Measurements from ENCODE around the gene KIF14. TPM values are rescaled to one million over a fixed set of nuclear protein-coding genes. Genes with fewer than 3 reads are reported as not detected.

KIF14 gene
- total and polyA plus RNA-seq, 2 of the 8 experiments (the other 6 are each of a cell fraction or from before 2014, with no cell fraction given): 2.6 to 23.3 TPM

DNA sequence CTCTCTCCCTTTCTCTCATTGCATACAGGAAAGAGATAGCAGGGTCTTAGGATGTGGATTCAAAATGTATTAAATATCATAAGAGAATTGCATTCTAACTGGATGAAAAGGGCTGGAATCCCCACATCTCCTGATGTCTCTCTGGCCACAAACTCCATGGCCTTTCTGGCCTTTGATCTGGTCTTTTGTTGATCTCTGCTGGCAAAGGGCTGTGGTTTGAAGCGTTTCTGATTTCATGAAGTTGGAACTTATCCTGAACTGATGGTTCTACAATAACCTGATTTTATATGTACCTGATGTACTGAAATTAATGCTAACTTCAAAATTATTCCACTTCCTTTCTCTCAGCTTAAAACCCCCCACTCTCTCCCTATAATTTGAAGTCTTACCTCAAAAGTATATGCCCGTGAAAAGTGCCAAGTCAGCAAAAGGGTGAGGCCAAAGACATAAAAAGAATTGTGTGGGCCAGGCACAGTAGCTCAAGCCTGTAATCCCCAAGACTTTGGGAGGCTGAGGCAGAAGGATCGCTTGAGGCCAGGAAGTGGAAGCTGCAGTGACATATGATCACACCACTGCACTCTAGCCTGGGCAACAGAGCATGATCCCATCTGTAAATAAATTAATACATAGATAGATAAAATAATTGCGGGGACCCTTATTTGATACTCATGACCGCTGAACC, 6.4 kb upstream of the KIF14 start:
- Histone ChIP-seq H4K20me1 (replicated peaks in 1 of 2; ENCODE audit: control insufficient read depth in 1 of 2, insufficient read depth in 2 of 2, low read length in 2 of 2) (no peaks in the 10 kb centered on the region), H3K79me2 (ENCODE audit: control insufficient read depth in 1 of 2, insufficient read depth in 2 of 2, low read length in 2 of 2) (no peaks in the 10 kb centered on the region), H3K4me2 (ENCODE audit: insufficient read depth in 1 of 2, low read depth in 2 of 2, low read length in 2 of 2) (no peak overlapping the region), H3K18ac (ENCODE audit: extremely low read depth, low read length) (no peak overlapping the region), H2BK15ac (ENCODE audit: low read length) (no peak overlapping the region), H4K91ac (replicated peaks; ENCODE audit: insufficient read length, low read length) (no peak overlapping the region), H2BK12ac (ENCODE audit: low read depth, low read length) (no peak overlapping the region), H3K27me3 (replicated peaks in 1 of 4; ENCODE audit: control insufficient read depth in 3 of 4, extremely low read depth in 1 of 4, insufficient read depth in 3 of 4, low read length in 3 of 4) (no peaks in the 10 kb centered on the region), H3K4me3 (ENCODE audit: extremely low read depth in 1 of 4, insufficient read depth in 2 of 4, low read depth in 3 of 4, low read length in 4 of 4) (no peak overlapping the region), H2BK120ac (replicated peaks; ENCODE audit: low read depth, low read length) (no peak overlapping the region), H3K23ac (ENCODE audit: insufficient read length) (no peak overlapping the region), H2BK5ac (ENCODE audit: low read depth, low read length) (no peak overlapping the region), H3K36me3 (ENCODE audit: control insufficient read depth in 2 of 4, insufficient read depth in 4 of 4, low read length in 3 of 4) (no peaks in the 10 kb centered on the region), H3K79me1 (ENCODE audit: low read depth, low read length) (no peaks in the 10 kb centered on the region), H2BK20ac (ENCODE audit: low read length) (no peak overlapping the region), H3K9me3 (ENCODE audit: insufficient read depth in 2 of 2, low read depth in 1 of 2, low read length in 1 of 2) (no peaks in the 10 kb centered on the region), H3K9ac (replicated peaks in 1 of 4; ENCODE audit: extremely low read depth in 1 of 4, low read depth in 3 of 4, low read length in 3 of 4) (no peak overlapping the region), H2AFZ (ENCODE audit: low read length) (no peak overlapping the region), H3K23me2 (ENCODE audit: low read depth, low read length) (no peaks in the 10 kb centered on the region), H4K8ac (ENCODE audit: extremely low read depth, insufficient read depth, low read length) (no peak overlapping the region), H2AK5ac (ENCODE audit: low read depth, low read length) (no peak overlapping the region), H3K4me1 (replicated peaks in 1 of 4; ENCODE audit: control insufficient read depth in 3 of 4, insufficient read depth in 4 of 4, low read length in 3 of 4) (no peaks in the 10 kb centered on the region), H3K27ac (ENCODE audit: low read depth, low read length) (no peak overlapping the region), H3K14ac (ENCODE audit: insufficient read length) (no peak overlapping the region), H3K4ac (replicated peaks; ENCODE audit: insufficient read length, low read depth, low read length) (no peak overlapping the region), H3K56ac (replicated peaks; ENCODE audit: insufficient read length, low read depth, low read length) (no peak overlapping the region), H4K5ac (ENCODE audit: insufficient read length, low read depth, low read length) (no peak overlapping the region)
- no peak for FAIRE-seq
- no peak for TF ChIP-seq KDM5A (IDR thresholded peaks at IDR 0.05; ENCODE audit: low read length)
- TF ChIP-seq JUN (IDR thresholded peaks at IDR 0.05; ENCODE audit: low read depth, low read length): no peak
- no peak for TF ChIP-seq YY1 (IDR thresholded peaks at IDR 0.05; ENCODE audit: low read depth, low read length)
- TF ChIP-seq MAFK (IDR thresholded peaks at IDR 0.05; ENCODE audit: low read depth, low read length): peak; percentile 98
- no peak for TF ChIP-seq SIX5 (IDR thresholded peaks at IDR 0.05; ENCODE audit: low read depth, low read length)
- ChIA-PET POLR2A (ENCODE audit: partially characterized antibody) (no interaction called here), CTCF (ENCODE audit: partially characterized antibody) (interaction anchor here (1.0 to 1.4 kb wide), 5 partner anchors 18 to 345 kb away, joined by 3 to 4 read pairs (median 3); no protein-coding TSS in a partner anchor)
- WGBS, 2 experiments (ENCODE audit: extremely low coverage in 1 of 2, insufficient coverage in 1 of 2, insufficient read length in 1 of 2, insufficient replicate concordance in 2 of 2, low coverage in 1 of 2, low lambda C conversion rate in 2 of 2, missing lambda C conversion rate in 1 of 2): 78% methylated on average over 5 of the region's 5 CpGs; no CpG with 5 or more reads in 1 of the 2 experiments
- no peak for DNase-seq (ENCODE audit: low read depth in 1 of 2, low spot score in 2 of 2)

Data from H1 (cell line).